H9 (cell line): ENCODE data around the gene GMNC. TPM values are rescaled to one million over a fixed set of nuclear protein-coding genes. Genes with fewer than 3 reads are reported as not detected.

ENCODE experiments used
- DNase-seq: peaks from one replicate; pipeline ENCODE4 v3.0.0-alpha.2; 2017
- H2AFZ ChIP-seq: one replicate; pipeline ENCODE4 v1.6.1; 2013; ENCODE audit warnings: mild to moderate bottlenecking, low read length, control low read depth, moderate library complexity
- H2AK5ac ChIP-seq: 2 replicates; pipeline ENCODE4 v1.6.1; 2013; ENCODE audit warnings: low read length, control low read depth, mixed read lengths; ENCODE audit not compliant: insufficient read length
- H2BK120ac ChIP-seq: one replicate; pipeline ENCODE4 v1.6.1; 2013; ENCODE audit warnings: low read depth, mild to moderate bottlenecking, low read length, control low read depth, inconsistent platforms; ENCODE audit not compliant: poor library complexity, severe bottlenecking
- H2BK12ac ChIP-seq: 2 replicates; pipeline ENCODE4 v1.6.1; 2013; ENCODE audit warnings: low read length, control low read depth, mixed read lengths, low read depth; ENCODE audit not compliant: insufficient read length
- H2BK15ac ChIP-seq: 2 replicates; pipeline ENCODE4 v1.6.1; 2013; ENCODE audit warnings: low read depth, low read length, control low read depth
- H2BK20ac ChIP-seq: one replicate; pipeline ENCODE4 v1.6.1; 2013; ENCODE audit warnings: low read depth, mild to moderate bottlenecking, low read length, control low read depth, inconsistent platforms; ENCODE audit not compliant: poor library complexity, severe bottlenecking
- H2BK5ac ChIP-seq: 2 replicates; pipeline ENCODE4 v1.6.1; 2013; ENCODE audit warnings: low read length, control low read depth, mixed read lengths; ENCODE audit not compliant: insufficient read length
- H3K14ac ChIP-seq: 2 replicates; pipeline ENCODE4 v1.6.1; 2013; ENCODE audit warnings: low read length, control low read depth; ENCODE audit not compliant: insufficient read depth
- H3K18ac ChIP-seq: 2 replicates; pipeline ENCODE4 v1.6.1; 2013; ENCODE audit warnings: low read depth, mild to moderate bottlenecking, mixed read lengths, low read length, control low read depth; ENCODE audit not compliant: insufficient read length
- H3K23ac ChIP-seq: 2 replicates; pipeline ENCODE4 v1.6.1; 2013; ENCODE audit warnings: low read length, control low read depth, mixed read lengths, low read depth; ENCODE audit not compliant: insufficient read length
- H3K23me2 ChIP-seq: 2 replicates; pipeline ENCODE4 v1.6.1; 2013; ENCODE audit warnings: low read depth, mild to moderate bottlenecking, mixed read lengths, low read length, control low read depth; ENCODE audit not compliant: insufficient read length, poor library complexity, severe bottlenecking
- H3K27ac ChIP-seq: 2 replicates; pipeline ENCODE4 v1.5.1; 2013; ENCODE audit warnings: low read length, control low read depth, mixed read lengths, low read depth; ENCODE audit not compliant: insufficient read length
- H3K27me3 ChIP-seq: 2 replicates; pipeline ENCODE4 v1.6.1; 2013; ENCODE audit warnings: low read length, control low read depth, inconsistent platforms; ENCODE audit not compliant: insufficient read depth
- H3K4ac ChIP-seq: 2 replicates; pipeline ENCODE4 v1.6.1; 2013; ENCODE audit warnings: low read depth, mild to moderate bottlenecking, control low read depth, inconsistent platforms, low read length, moderate library complexity
- H3K4me1 ChIP-seq: 2 replicates; pipeline ENCODE4 v1.6.1; 2013; ENCODE audit warnings: low read length, control low read depth, inconsistent platforms; ENCODE audit not compliant: insufficient read depth
- H3K4me2 ChIP-seq: 2 replicates; pipeline ENCODE4 v1.6.1; 2013; ENCODE audit warnings: low read length, control low read depth, mixed read lengths; ENCODE audit not compliant: insufficient read length, insufficient read depth
- H3K56ac ChIP-seq: 2 replicates; pipeline ENCODE4 v1.6.1; 2013; ENCODE audit warnings: low read depth, mild to moderate bottlenecking, mixed read lengths, low read length, control low read depth; ENCODE audit not compliant: insufficient read length
- H3K79me1 ChIP-seq: 2 replicates; pipeline ENCODE4 v1.6.1; 2013; ENCODE audit warnings: low read depth, mild to moderate bottlenecking, moderate library complexity, low read length, control low read depth, inconsistent platforms; ENCODE audit not compliant: insufficient read depth, poor library complexity, severe bottlenecking
- H3K79me2 ChIP-seq: 2 replicates; pipeline ENCODE4 v1.6.1; 2013; ENCODE audit warnings: low read length, control low read depth, inconsistent platforms; ENCODE audit not compliant: insufficient read depth
- H3K9ac ChIP-seq: 2 replicates; pipeline ENCODE4 v1.6.1; 2013; ENCODE audit warnings: low read length, control low read depth, mixed read lengths; ENCODE audit not compliant: insufficient read length; ENCODE audit errors: extremely low read depth
- H3K9me3 ChIP-seq: one replicate; pipeline ENCODE4 v1.6.1; 2013; ENCODE audit warnings: low read depth, low read length, inconsistent platforms; ENCODE audit not compliant: control insufficient read depth
- H3T11ph ChIP-seq: one replicate; pipeline ENCODE4 v1.6.1; 2013; ENCODE audit warnings: mild to moderate bottlenecking, low read length, control low read depth, inconsistent platforms
- H4K20me1 ChIP-seq: one replicate; pipeline ENCODE4 v1.6.1; 2013; ENCODE audit not compliant: control insufficient read depth, insufficient read length, insufficient read depth
- H4K5ac ChIP-seq: 2 replicates; pipeline ENCODE4 v1.6.1; 2013; ENCODE audit warnings: low read depth, mild to moderate bottlenecking, mixed read lengths, low read length, control low read depth; ENCODE audit not compliant: insufficient read length
- H4K8ac ChIP-seq: replicated peaks from 2 replicates; pipeline ENCODE4 v1.6.1; 2013; ENCODE audit warnings: low read length, control low read depth, mixed read lengths, low read depth; ENCODE audit not compliant: insufficient read length
- H4K91ac ChIP-seq: 2 replicates; pipeline ENCODE4 v1.6.1; 2013; ENCODE audit warnings: low read depth, mild to moderate bottlenecking, moderate library complexity, mixed read lengths, low read length, control low read depth; ENCODE audit not compliant: insufficient read length
- H3K27ac Mint-ChIP-seq, 3 experiments: 2 replicates in 2 of 3; 3 replicates in 1 of 3; pipeline ENCODE4 v1.8.0; 2020 to 2021; ENCODE audit warnings: mixed read lengths in 3 of 3, mild to moderate bottlenecking in 1 of 3, moderate library complexity in 1 of 3
- H3K27me3 Mint-ChIP-seq: 2 replicates; pipeline ENCODE4 v1.8.0; 2021; ENCODE audit warnings: low read depth, mild to moderate bottlenecking, moderate library complexity, mixed read lengths
- H3K36me3 Mint-ChIP-seq, 3 experiments: 2 replicates in 2 of 3; 3 replicates in 1 of 3; pipeline ENCODE4 v1.8.0; 2020 to 2021; ENCODE audit warnings: low read depth in 3 of 3, mixed read lengths in 3 of 3; ENCODE audit not compliant: insufficient read depth in 1 of 3
- H3K4me1 Mint-ChIP-seq, 2 experiments: 2 replicates each; pipeline ENCODE4 v1.8.0; 2020; ENCODE audit warnings: mixed read lengths in 2 of 2
- H3K4me3 Mint-ChIP-seq, 2 experiments: 2 replicates in 1 of 2; 3 replicates in 1 of 2; pipeline ENCODE4 v1.8.0; 2020 to 2021; ENCODE audit warnings: mild to moderate bottlenecking in 2 of 2, mixed read lengths in 2 of 2, moderate library complexity in 1 of 2
- H3K9me3 Mint-ChIP-seq, 2 experiments: 2 replicates in 1 of 2; 3 replicates in 1 of 2; pipeline ENCODE4 v1.8.0; 2020; ENCODE audit warnings: mild to moderate bottlenecking in 2 of 2, mixed read lengths in 2 of 2, moderate library complexity in 1 of 2
- CTCF ChIP-seq: fragments of 200-600 bp; sonication (generic); conservative IDR thresholded peaks from 3 replicates; pipeline ENCODE4 v1.8.0; 2021; ENCODE audit warnings: antibody characterized with exemption, mild to moderate bottlenecking
- WGBS: extraction: QIAGEN DNeasy Blood & Tissue Kit; methylation state at CpG from one replicate; pipeline ENCODE4 v1.1.7; 2013; ENCODE audit warnings: missing lambda C conversion rate, low lambda C conversion rate, mixed read lengths; ENCODE audit not compliant: insufficient read length; ENCODE audit errors: extremely low coverage; 5-methylcytosine and 5-hydroxymethylcytosine counted together
- total RNA-seq: library from RNA; stranded (reverse); gene quantifications from 2 replicates; pipeline ENCODE4 v1.2.1, GENCODE V29; 2021

GMNC gene
- total RNA-seq, 1 experiment from 2014 or later: not detected

DNA sequence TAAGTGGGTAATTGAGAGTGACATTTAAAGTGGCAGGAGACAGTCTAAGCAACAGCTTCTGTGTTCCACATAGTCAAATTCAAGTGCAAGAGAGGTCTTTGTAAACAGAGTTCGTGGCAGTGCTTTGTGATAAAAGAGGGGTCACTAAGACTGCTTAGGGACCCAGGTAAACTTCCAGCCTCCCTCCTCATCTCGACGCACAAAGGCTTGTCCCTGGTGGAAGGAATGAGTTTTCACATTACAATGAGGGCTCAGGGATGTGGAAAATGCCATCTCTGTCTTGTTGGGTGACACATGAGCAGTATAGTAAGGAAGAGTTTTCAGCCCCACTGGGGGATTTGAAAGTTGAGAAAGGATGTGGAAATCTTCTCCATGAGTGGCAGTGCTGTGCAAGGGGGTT lies 7.3 kb downstream of the GMNC start:
- H2AFZ ChIP-seq: no peak overlapping the region
- peak; percentile 47 for DNase-seq
- H3K36me3 Mint-ChIP-seq: no peaks in the 10 kb centered on the region; a peak in 1 of 7 replicates
- WGBS: no CpG with 5 or more reads among the region's 3 CpGs
- no peak overlapping the region for H3K14ac ChIP-seq
- no peak overlapping the region for H2BK120ac ChIP-seq
- no peak overlapping the region for H4K91ac ChIP-seq
- H2BK12ac ChIP-seq: no peak overlapping the region
- no peaks in the 10 kb centered on the region; the same call in 1 of the 2 replicates for H3K27me3 ChIP-seq
- H3K27me3 Mint-ChIP-seq: peaks cover 31% of the 10 kb centered on the region
- no peak overlapping the region for H3K9ac ChIP-seq
- H3K4me1 Mint-ChIP-seq: peaks cover 15 to 23% of the 10 kb centered on the region in 2 experiments
- H2AK5ac ChIP-seq: no peak overlapping the region
- H3K27ac ChIP-seq: no peak overlapping the region
- H3K4me3 Mint-ChIP-seq: no peak overlapping the region
- no peak overlapping the region for H3K4ac ChIP-seq
- H4K20me1 ChIP-seq: no peaks in the 10 kb centered on the region
- no peaks in the 10 kb centered on the region for H3K79me1 ChIP-seq
- H3K79me2 ChIP-seq: no peaks in the 10 kb centered on the region
- H3K56ac ChIP-seq: no peak overlapping the region
- no peaks in the 10 kb centered on the region for H3K9me3 ChIP-seq
- no peak overlapping the region for H2BK20ac ChIP-seq
- H3K4me1 ChIP-seq: no peaks in the 10 kb centered on the region
- no peak overlapping the region for H2BK15ac ChIP-seq
- peak; percentile 60 for TF ChIP-seq CTCF
- no peak overlapping the region for H3K23ac ChIP-seq
- H3K9me3 Mint-ChIP-seq: no peaks in the 10 kb centered on the region; a peak in 2 of 5 replicates
- H4K8ac ChIP-seq: no peak overlapping the region
- no peak overlapping the region for H2BK5ac ChIP-seq
- H3T11ph ChIP-seq: no peak overlapping the region
- no peaks in the 10 kb centered on the region for H3K23me2 ChIP-seq
- no peak overlapping the region for H3K27ac Mint-ChIP-seq
- no peak overlapping the region for H4K5ac ChIP-seq
- no peak overlapping the region for H3K4me2 ChIP-seq
- no peak overlapping the region for H3K18ac ChIP-seq
